NB4 (cell line): ENCODE results near the gene NELL1.

Experiments used
- DNase-seq: peaks from one replicate; pipeline ENCODE4 v3.0.0; 2010; ENCODE audit warnings: low read depth
- H3K4me3 ChIP-seq: one replicate; pipeline ENCODE4 v1.5.1; 2011; ENCODE audit warnings: mild to moderate bottlenecking, low read depth, low read length, moderate library complexity
- MYC ChIP-seq: IDR thresholded peaks from 2 replicates; pipeline ENCODE4 v1.6.1; 2011; ENCODE audit warnings: low read depth, low read length
- POLR2A ChIP-seq: IDR thresholded peaks from 2 replicates; pipeline ENCODE4 v1.6.1; 2011; ENCODE audit warnings: mild to moderate bottlenecking; ENCODE audit not compliant: insufficient read length; ENCODE audit errors: extremely low read depth
- TF ChIP-seq, protein P1 (sequence below): IDR thresholded peaks from 2 replicates; pipeline ENCODE4 v1.6.1; 2011; ENCODE audit warnings: low read depth, low read length
- TF ChIP-seq, protein P2 (sequence below): IDR thresholded peaks from one replicate; pipeline ENCODE4 v1.5.1; 2012; ENCODE audit warnings: low read depth, low read length

NELL1 gene

GRCh38 chr11:21385669-21386440, 716.5 kb downstream of the NELL1 start:
- no peak overlapping the region for H3K4me3 ChIP-seq
- TF ChIP-seq, protein P1, sequence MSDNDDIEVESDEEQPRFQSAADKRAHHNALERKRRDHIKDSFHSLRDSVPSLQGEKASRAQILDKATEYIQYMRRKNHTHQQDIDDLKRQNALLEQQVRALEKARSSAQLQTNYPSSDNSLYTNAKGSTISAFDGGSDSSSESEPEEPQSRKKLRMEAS: no peak
- TF ChIP-seq MYC (no peak), POLR2A (no peak)
- TF ChIP-seq, protein P2, sequence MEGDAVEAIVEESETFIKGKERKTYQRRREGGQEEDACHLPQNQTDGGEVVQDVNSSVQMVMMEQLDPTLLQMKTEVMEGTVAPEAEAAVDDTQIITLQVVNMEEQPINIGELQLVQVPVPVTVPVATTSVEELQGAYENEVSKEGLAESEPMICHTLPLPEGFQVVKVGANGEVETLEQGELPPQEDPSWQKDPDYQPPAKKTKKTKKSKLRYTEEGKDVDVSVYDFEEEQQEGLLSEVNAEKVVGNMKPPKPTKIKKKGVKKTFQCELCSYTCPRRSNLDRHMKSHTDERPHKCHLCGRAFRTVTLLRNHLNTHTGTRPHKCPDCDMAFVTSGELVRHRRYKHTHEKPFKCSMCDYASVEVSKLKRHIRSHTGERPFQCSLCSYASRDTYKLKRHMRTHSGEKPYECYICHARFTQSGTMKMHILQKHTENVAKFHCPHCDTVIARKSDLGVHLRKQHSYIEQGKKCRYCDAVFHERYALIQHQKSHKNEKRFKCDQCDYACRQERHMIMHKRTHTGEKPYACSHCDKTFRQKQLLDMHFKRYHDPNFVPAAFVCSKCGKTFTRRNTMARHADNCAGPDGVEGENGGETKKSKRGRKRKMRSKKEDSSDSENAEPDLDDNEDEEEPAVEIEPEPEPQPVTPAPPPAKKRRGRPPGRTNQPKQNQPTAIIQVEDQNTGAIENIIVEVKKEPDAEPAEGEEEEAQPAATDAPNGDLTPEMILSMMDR: no peak
- DNase-seq: no peak

DNA sequence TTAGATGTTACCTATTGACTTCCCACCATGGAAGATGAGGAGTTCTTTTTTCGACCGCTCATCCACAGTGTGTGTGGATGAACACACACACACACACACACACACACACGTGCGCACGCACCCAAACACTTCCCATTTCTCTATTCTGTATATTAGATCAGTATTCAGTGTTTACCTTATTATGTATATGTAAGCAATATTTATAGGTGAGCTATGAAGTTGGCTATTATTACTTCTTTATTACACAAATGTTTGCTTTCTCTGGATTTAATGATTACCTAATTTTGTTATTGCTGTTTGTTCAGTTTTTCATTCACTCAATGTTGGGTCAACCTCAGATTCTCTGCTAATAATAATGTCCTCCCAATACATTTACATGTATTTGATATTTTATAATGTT, 721.0 kb downstream of the NELL1 start:
- no peak for DNase-seq
- TF ChIP-seq POLR2A: no peak
- TF ChIP-seq, protein P1: no peak
- TF ChIP-seq, protein P2: no peak
- TF ChIP-seq MYC: no peak
- H3K4me3 ChIP-seq: no peak overlapping the region

DNA sequence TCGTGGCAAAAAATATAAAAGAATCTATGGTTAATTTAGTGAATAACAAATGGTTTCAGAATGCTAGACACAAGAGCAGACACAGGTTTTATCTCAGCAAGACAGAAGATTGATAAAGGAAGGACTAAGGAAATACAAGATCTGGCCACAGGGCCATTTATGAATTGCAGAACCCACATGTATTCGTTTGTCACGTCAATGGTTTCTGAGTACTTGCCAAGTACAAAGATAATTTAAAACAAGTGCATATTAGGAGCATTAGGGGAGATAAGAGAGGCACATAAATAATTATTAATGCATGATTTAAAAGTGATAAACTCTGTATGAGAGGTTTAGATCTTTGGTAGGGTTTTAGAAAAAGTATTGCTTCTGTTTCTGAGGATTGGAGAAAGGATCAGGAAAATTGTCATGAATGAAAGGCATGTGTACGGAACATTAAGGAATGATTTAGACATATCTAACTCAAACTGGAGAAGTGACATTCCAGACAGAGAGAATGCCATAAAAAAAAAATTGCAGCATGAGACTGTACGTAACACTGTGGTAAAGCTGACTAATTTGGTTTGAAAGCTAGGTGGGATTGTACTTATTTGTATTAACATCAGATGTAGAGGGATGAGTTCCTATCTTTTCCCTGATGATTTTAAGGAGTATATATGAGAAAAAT, 727.1 kb downstream of the NELL1 start:
- no peak for DNase-seq
- no peak overlapping the region for H3K4me3 ChIP-seq
- TF ChIP-seq, protein P1: no peak
- TF ChIP-seq, protein P2: no peak
- TF ChIP-seq MYC (no peak), POLR2A (no peak)

DNA sequence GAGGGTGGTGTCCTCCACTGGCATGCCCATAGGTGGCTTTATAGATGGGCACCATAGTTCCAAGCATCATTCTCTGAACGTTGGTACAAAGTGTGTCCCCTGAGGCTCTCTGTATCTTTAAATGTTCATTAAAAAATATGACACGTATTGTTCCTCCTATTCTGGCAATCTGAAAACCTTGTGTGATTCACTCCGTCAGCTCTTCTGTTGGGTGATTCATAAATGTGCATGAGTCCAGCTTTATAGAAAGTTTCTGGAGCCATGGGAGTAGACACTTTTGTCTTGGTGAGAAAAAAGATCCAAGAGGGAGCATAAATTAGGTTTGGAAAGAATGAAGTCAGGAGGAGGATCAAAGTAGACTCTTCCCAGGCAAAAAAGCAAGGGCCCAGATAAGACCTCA, 728.8 kb downstream of the NELL1 start:
- H3K4me3 ChIP-seq: no peak overlapping the region
- DNase-seq: no peak
- TF ChIP-seq, protein P2: no peak
- no peak for TF ChIP-seq MYC
- TF ChIP-seq, protein P1: no peak
- TF ChIP-seq POLR2A: no peak

DNA sequence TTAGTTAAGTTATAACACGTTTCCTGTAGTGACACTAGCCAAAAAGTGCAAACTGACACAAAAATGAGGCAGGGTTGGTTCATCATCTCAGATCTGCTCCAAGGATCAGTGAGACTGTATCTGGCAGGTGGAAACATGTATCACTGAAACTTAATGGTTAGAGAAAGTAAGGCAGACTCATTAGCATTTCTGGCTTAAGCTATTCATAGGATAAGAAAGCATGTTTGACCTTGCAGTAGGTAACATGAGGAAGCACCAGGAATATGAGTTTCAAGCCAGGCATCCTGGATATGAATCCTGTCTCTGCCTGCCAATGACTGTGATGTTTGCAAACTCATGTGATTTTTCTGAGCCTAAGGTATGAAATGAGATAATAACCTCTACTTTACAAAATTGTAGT, 732.1 kb downstream of the NELL1 start:
- TF ChIP-seq, protein P2: no peak
- TF ChIP-seq, protein P1: no peak
- TF ChIP-seq MYC (no peak), POLR2A (no peak)
- DNase-seq: no peak
- H3K4me3 ChIP-seq: no peak overlapping the region
